Measurements from ENCODE around the gene ADK. TPM values are rescaled to one million over a fixed set of nuclear protein-coding genes. Genes with fewer than 3 reads are reported as not detected.

Gene ADK
- total RNA-seq, 2 experiments from 2014 or later: 26.4 to 31.1 TPM

DNA sequence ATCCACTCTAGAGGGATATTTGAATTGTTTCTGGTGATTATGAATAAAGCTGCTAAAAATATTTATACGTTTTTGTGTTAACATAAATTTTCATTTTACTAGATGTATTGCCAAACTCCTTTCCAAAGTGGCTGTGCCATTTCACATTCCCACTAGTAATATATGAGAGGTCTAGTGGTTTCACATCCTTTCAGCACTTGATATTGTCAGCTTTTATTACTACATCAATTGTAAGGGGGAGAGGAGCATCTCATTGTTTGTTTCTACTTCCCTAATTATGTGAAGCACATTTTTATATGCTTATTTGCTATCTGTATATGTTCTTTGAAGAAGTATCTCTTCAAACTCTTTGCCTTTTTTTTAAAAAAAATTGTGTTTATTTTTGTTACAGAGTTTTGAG is 184.5 kb downstream of the ADK start:
- Histone ChIP-seq H2AFZ (ENCODE audit: low read length) (no peak overlapping the region), H3K4me2 (ENCODE audit: low read length) (no peak overlapping the region), H3K4me3 (ENCODE audit: low read depth, low read length, poor library complexity, severe bottlenecking) (no peak overlapping the region), H3K9me2 (ENCODE audit: insufficient read depth, low read length) (no peaks in the 10 kb centered on the region), H3K4me1 (ENCODE audit: insufficient read depth, low read length, poor library complexity, severe bottlenecking) (no peaks in the 10 kb centered on the region), H4K20me1 (ENCODE audit: insufficient read depth, low read length) (no peaks in the 10 kb centered on the region), H3K27ac (ENCODE audit: low read depth, low read length, poor library complexity, severe bottlenecking) (no peak overlapping the region), H3K9me3 (ENCODE audit: low read length) (no peaks in the 10 kb centered on the region), H3K79me2 (ENCODE audit: insufficient read depth, low read depth, low read length) (no peaks in the 10 kb centered on the region), H3K36me3 (ENCODE audit: insufficient read depth, low read length) (no peaks in the 10 kb centered on the region)
- DNase-seq (ENCODE audit: low spot score): no peak
- no TSS peak for BruUV-seq (replicated peaks)
- TF ChIP-seq, protein P1, sequence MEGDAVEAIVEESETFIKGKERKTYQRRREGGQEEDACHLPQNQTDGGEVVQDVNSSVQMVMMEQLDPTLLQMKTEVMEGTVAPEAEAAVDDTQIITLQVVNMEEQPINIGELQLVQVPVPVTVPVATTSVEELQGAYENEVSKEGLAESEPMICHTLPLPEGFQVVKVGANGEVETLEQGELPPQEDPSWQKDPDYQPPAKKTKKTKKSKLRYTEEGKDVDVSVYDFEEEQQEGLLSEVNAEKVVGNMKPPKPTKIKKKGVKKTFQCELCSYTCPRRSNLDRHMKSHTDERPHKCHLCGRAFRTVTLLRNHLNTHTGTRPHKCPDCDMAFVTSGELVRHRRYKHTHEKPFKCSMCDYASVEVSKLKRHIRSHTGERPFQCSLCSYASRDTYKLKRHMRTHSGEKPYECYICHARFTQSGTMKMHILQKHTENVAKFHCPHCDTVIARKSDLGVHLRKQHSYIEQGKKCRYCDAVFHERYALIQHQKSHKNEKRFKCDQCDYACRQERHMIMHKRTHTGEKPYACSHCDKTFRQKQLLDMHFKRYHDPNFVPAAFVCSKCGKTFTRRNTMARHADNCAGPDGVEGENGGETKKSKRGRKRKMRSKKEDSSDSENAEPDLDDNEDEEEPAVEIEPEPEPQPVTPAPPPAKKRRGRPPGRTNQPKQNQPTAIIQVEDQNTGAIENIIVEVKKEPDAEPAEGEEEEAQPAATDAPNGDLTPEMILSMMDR (conservative IDR thresholded peaks at IDR 0.05; ENCODE audit: low read length): no peak
- no peak for TF ChIP-seq EZH2phosphoT487 (IDR thresholded peaks at IDR 0.05; ENCODE audit: borderline replicate concordance, low read depth, low read length)
- CTCF ChIA-PET (ENCODE audit: unreplicated experiment): no interaction called here
- POLR2A ChIA-PET: no interaction called here
- intact Hi-C loops (cut with micrococcal nuclease; ENCODE audit: unreplicated experiment): no loop called here

DNA sequence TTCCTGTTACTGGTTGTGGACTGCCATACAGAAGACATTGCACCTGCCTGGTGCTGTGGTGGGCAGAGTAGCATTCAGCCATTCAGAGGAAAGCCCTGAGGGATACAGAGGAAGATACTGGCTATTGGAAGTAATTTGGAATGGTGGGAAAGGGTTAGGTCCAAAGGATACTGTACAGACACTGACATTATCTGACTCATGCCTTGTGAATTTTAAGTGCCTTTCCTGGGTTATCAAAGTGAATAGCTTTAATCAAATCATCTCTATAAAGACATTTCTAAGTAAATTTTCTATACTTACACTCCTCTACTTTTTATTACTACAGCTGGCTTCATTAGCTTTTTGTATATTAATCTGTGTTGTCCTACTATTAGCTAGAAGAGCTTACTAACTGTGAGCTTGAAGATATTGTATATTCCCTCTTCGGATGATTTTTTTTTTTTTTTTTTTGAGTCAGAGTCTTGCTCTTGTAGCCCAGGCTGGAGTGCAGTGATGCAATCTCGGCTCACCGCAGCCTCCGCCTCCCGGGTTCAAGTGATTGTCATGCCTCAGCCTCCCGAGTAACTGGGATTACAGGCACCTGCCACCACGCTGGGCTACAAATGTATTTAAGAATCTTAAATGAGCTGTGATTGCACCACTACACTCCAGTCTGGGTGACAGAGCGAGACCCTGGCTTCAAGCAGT is 186.5 kb downstream of the ADK start:
- no peak for TF ChIP-seq EZH2phosphoT487 (IDR thresholded peaks at IDR 0.05; ENCODE audit: borderline replicate concordance, low read depth, low read length)
- TF ChIP-seq, protein P1 (conservative IDR thresholded peaks at IDR 0.05; ENCODE audit: low read length): no peak
- no peaks in the 10 kb centered on the region for H3K9me2 ChIP-seq (ENCODE audit: insufficient read depth, low read length)
- no peaks in the 10 kb centered on the region for H3K9me3 ChIP-seq (ENCODE audit: low read length)
- no peaks in the 10 kb centered on the region for H4K20me1 ChIP-seq (ENCODE audit: insufficient read depth, low read length)
- no TSS peak for BruUV-seq (replicated peaks)
- no peaks in the 10 kb centered on the region for H3K79me2 ChIP-seq (ENCODE audit: insufficient read depth, low read depth, low read length)
- H3K36me3 ChIP-seq (ENCODE audit: insufficient read depth, low read length): no peaks in the 10 kb centered on the region
- no peak for DNase-seq (ENCODE audit: low spot score)
- H3K27ac ChIP-seq (ENCODE audit: low read depth, low read length, poor library complexity, severe bottlenecking): no peak overlapping the region
- no peak overlapping the region for H3K4me3 ChIP-seq (ENCODE audit: low read depth, low read length, poor library complexity, severe bottlenecking)
- intact Hi-C loops (cut with micrococcal nuclease; ENCODE audit: unreplicated experiment): no loop called here
- POLR2A ChIA-PET: interaction anchor here (0.6 to 0.7 kb wide), 4 partner anchors 9 to 1620 kb away, joined by 3 read pairs; no protein-coding TSS in a partner anchor
- no peak overlapping the region for H3K4me2 ChIP-seq (ENCODE audit: low read length)
- no peaks in the 10 kb centered on the region for H3K4me1 ChIP-seq (ENCODE audit: insufficient read depth, low read length, poor library complexity, severe bottlenecking)
- H2AFZ ChIP-seq (ENCODE audit: low read length): no peak overlapping the region
- CTCF ChIA-PET (ENCODE audit: unreplicated experiment): no interaction called here

DNA sequence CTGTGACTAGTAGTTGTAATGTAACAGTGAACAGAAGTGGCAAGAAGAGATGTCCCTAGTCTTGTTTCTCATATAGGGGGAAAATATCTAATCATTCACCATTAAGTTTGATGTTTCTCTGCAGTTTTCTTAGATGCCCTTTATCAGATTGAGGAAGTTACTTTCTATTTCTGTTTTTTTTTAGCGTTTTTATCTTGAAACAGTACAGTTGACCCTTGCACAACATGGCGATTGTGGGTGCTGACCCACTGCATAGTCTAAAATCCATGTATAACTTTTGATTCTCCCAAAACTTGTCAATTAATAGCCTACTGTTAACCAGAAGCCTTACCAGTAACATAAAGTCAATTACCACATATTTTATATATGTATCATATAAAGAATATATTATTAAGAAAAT is 192.0 kb downstream of the ADK start:
- POLR2A ChIA-PET: no interaction called here

More for the DNA sequence above, 192.0 kb downstream of the ADK start:
- Histone ChIP-seq H3K4me2 (ENCODE audit: low read length) (no peak overlapping the region), H4K20me1 (ENCODE audit: insufficient read depth, low read length) (no peaks in the 10 kb centered on the region), H3K4me1 (ENCODE audit: insufficient read depth, low read length, poor library complexity, severe bottlenecking) (no peaks in the 10 kb centered on the region), H2AFZ (ENCODE audit: low read length) (no peak overlapping the region), H3K79me2 (ENCODE audit: insufficient read depth, low read depth, low read length) (no peaks in the 10 kb centered on the region), H3K9me2 (ENCODE audit: insufficient read depth, low read length) (no peaks in the 10 kb centered on the region), H3K9me3 (ENCODE audit: low read length) (peaks cover 16% of the 10 kb centered on the region), H3K27ac (ENCODE audit: low read depth, low read length, poor library complexity, severe bottlenecking) (no peak overlapping the region), H3K36me3 (ENCODE audit: insufficient read depth, low read length) (peaks cover 4% of the 10 kb centered on the region; the same call in 1 of the 2 replicates), H3K4me3 (ENCODE audit: low read depth, low read length, poor library complexity, severe bottlenecking) (no peak overlapping the region)
- BruUV-seq (replicated peaks): no TSS peak
- TF ChIP-seq, protein P1 (conservative IDR thresholded peaks at IDR 0.05; ENCODE audit: low read length): no peak
- TF ChIP-seq EZH2phosphoT487 (IDR thresholded peaks at IDR 0.05; ENCODE audit: borderline replicate concordance, low read depth, low read length): no peak
- no peak for DNase-seq (ENCODE audit: low spot score)
- CTCF ChIA-PET (ENCODE audit: unreplicated experiment): no interaction called here
- intact Hi-C loops (cut with micrococcal nuclease; ENCODE audit: unreplicated experiment): no loop called here

Measured in OCI-LY7 (cell line).